Activated CD8-positive, alpha-beta memory T cell treated with anti-CD3 and anti-CD28 coated beads, Interleukin-2, amount 50 U/mL, for 48 hours (primary cell): ENCODE results near the gene CFL2.
"Not testable (repeated sequence)": the region's sequence is repeated elsewhere in the genome, so short reads cannot be mapped to it uniquely, and the experiment has no call there.

ENCODE experiments used
- DNase-seq: peaks from one replicate; pipeline ENCODE4 v3.0.0-alpha.2; 2020

The CFL2 gene

GRCh38 chr14:34711169-34711568 lies 3.2 kb downstream of the CFL2 start:
- no peak for DNase-seq

GRCh38 chr14:34710744-34711143 lies 3.6 kb downstream of the CFL2 start:
- no peak for DNase-seq

GRCh38 chr14:34710006-34710405 lies 4.4 kb downstream of the CFL2 start:
- no peak for DNase-seq

GRCh38 chr14:34707722-34708121 lies 6.7 kb downstream of the CFL2 start:
- no peak for DNase-seq

- DNase-seq: no peak
Observed at GRCh38 chr14:34701808-34702207, 12.6 kb downstream of the CFL2 start.

- no peak for DNase-seq
Observed at GRCh38 chr14:34700622-34701130, 13.7 kb downstream of the CFL2 start.

- no peak for DNase-seq
Observed at GRCh38 chr14:34699873-34700621, 14.3 kb downstream of the CFL2 start.

- DNase-seq: not testable (repeated sequence)
Observed at GRCh38 chr14:34694216-34694615, 20.2 kb downstream of the CFL2 start.

- no peak for DNase-seq
Observed at GRCh38 chr14:34693228-34693939, 21.0 kb downstream of the CFL2 start.

- DNase-seq: no peak
Observed at GRCh38 chr14:34692898-34693227, 21.5 kb downstream of the CFL2 start.

- DNase-seq: no peak
Observed at GRCh38 chr14:34692348-34692747, 22.0 kb downstream of the CFL2 start.

GRCh38 chr14:34691206-34691605 lies 23.2 kb downstream of the CFL2 start:
- DNase-seq: no peak

GRCh38 chr14:34688470-34689206 lies 25.8 kb downstream of the CFL2 start:
- DNase-seq: no peak

- no peak for DNase-seq
Observed at GRCh38 chr14:34685819-34686428, 28.5 kb downstream of the CFL2 start.

GRCh38 chr14:34684578-34684977 lies 29.8 kb downstream of the CFL2 start:
- no peak for DNase-seq

- no peak for DNase-seq
Observed at GRCh38 chr14:34682787-34683321, 31.5 kb downstream of the CFL2 start.

GRCh38 chr14:34680806-34681479 lies 33.5 kb downstream of the CFL2 start:
- no peak for DNase-seq

GRCh38 chr14:34678735-34679134 lies 35.7 kb downstream of the CFL2 start:
- DNase-seq: no peak

GRCh38 chr14:34678306-34678705 lies 36.1 kb downstream of the CFL2 start:
- no peak for DNase-seq

- no peak for DNase-seq
Observed at GRCh38 chr14:34676516-34677211, 37.7 kb downstream of the CFL2 start.

GRCh38 chr14:34673702-34674101 lies 40.7 kb downstream of the CFL2 start:
- DNase-seq: no peak

GRCh38 chr14:34671716-34672115 lies 42.7 kb downstream of the CFL2 start:
- DNase-seq: no peak
